ENCODE results near the gene AFF1. TPM values are rescaled to one million over a fixed set of nuclear protein-coding genes. Genes with fewer than 3 reads are reported as not detected.

AFF1 gene
- polyA plus RNA-seq, 6 donors from 2014 or later = 33.1 to 72.0 (median 55.4) TPM

DNA sequence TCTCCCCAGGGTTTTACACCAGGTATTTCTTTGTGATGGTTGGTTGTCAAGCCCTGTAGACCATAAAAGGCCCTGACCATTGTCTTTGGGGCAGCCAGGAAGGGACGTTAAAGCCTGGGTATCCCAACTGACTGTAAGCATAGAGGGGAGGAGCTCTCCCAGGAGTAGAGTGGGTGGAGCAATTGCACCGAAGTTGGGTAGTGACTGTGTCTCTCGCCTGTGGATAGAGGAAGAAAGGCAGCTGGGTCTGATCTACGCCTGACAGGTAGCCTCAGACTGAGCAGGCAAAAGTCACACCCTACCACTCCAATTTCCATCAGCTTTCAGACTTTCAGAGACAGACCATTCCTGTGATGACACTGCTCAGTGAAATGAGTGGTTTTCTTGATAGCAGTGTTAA is 162.3 kb downstream of the AFF1 start:
- DNase-seq (no peak), ATAC-seq (ENCODE audit: low read depth in 2 of 2) (no peak)
- no peaks in the 10 kb centered on the region for H3K9me3 Mint-ChIP-seq
- peaks cover 16 to 24% (median 20%) of the 10 kb centered on the region in 3 donors for H3K4me1 Mint-ChIP-seq
- peaks cover 9% of the 10 kb centered on the region in 2 donors for H3K36me3 Mint-ChIP-seq
- no peak overlapping the region for H3K4me3 Mint-ChIP-seq
- no peaks in the 10 kb centered on the region for H3K27me3 Mint-ChIP-seq
- H3K27ac Mint-ChIP-seq = peak overlapping the region in 2 of 6 donors; percentile 32 to 54

DNA sequence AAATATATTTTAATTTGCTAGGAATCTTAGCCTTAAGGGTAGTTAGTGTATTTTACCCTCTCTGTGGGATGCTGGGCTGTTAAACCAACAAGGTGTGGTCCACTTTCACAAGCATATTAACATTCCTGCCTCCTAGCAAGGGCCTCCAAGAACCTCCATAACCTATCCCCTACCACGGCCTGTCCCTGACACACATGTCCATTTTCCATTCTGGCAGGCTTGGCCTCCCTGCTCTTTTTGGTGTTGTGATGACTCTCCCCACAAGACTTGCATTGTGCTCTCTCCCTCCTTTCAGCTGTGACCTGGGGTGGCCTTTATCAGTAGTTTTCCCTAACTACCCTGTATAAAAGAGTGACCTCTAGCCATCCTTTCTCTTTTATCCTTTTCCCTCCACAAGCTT is 165.4 kb downstream of the AFF1 start:
- peaks cover 9% of the 10 kb centered on the region in 2 donors for H3K36me3 Mint-ChIP-seq
- H3K27me3 Mint-ChIP-seq = no peaks in the 10 kb centered on the region
- H3K4me3 Mint-ChIP-seq = no peak overlapping the region
- no peak for DNase-seq
- H3K4me1 Mint-ChIP-seq = peaks cover 4 to 12% (median 9%) of the 10 kb centered on the region in 3 donors
- no peaks in the 10 kb centered on the region for H3K9me3 Mint-ChIP-seq
- ATAC-seq (ENCODE audit: low read depth in 2 of 2) = no peak
- H3K27ac Mint-ChIP-seq = peak overlapping the region in 2 of 6 donors; percentile 11 to 78

DNA sequence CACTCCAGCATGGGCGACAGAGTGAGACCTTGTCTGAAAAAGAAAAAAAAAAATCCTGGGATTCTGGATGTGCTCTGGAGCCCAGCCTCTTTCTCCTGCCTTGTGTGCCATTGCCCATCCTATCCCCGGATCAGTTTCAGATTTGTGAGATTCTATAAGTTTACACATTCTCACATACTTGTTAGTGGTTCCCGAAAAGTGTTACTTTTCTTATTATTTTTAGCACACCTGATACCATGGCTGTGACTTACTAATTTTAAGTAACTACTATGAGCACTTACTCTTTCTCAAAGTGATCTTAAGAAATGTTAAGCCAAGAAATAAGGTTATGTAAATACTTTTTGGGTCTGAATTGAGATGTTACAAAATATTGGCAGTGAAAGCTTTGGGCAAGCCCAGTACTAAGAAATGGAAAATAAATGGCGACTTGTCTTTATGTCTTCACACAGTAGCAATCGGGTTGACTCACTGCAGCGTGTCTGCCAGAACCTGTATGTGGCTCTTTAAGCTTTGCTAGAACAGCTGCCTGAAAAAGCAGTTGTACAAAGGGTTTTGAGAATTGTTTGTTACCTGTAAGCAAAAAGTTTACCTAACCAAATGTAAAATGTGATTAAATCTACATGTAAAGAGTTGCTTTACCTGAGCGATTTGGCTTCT is 166.9 kb downstream of the AFF1 start:
- Mint-ChIP-seq H3K4me1 (peaks cover 4 to 12% (median 9%) of the 10 kb centered on the region in 3 donors), H3K9me3 (no peaks in the 10 kb centered on the region), H3K27me3 (no peaks in the 10 kb centered on the region), H3K36me3 (peaks cover 6 to 12% of the 10 kb centered on the region in 2 donors), H3K27ac (peak overlapping the region in 1 of 6 donors; percentile 88), H3K4me3 (no peak overlapping the region)
- no peak for DNase-seq
- ATAC-seq (ENCODE audit: low read depth in 2 of 2) = no peak

DNA sequence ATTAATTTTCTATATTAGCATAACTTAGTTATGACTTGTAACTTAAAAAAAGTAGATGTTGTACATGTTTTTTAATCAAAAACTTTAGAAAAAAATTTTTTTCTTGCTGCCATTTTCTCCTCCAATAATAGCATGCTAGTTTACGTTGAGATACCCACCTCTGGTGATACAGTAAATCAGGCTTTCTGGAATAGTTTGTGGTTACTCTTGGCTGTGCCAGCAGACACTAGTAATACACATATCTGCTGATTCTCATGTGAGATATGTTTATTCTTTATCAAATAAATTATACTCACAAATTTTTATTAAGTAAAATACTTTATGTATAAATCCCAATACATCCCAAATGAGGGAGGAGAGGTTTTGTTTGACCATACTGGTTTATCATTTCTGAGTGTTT is 168.3 kb downstream of the AFF1 start:
- no peaks in the 10 kb centered on the region for H3K27me3 Mint-ChIP-seq
- peaks cover 4 to 12% (median 9%) of the 10 kb centered on the region in 3 donors for H3K4me1 Mint-ChIP-seq
- no peaks in the 10 kb centered on the region for H3K9me3 Mint-ChIP-seq
- H3K36me3 Mint-ChIP-seq = peaks cover 5 to 17% of the 10 kb centered on the region in 2 donors
- H3K4me3 Mint-ChIP-seq = no peak overlapping the region
- DNase-seq (no peak), ATAC-seq (ENCODE audit: low read depth in 2 of 2) (no peak)
- H3K27ac Mint-ChIP-seq = peak overlapping the region in 1 of 6 donors; percentile 51

GRCh38 chr4:87103691-87104187 is 168.9 kb downstream of the AFF1 start:
- no peak for ATAC-seq (ENCODE audit: low read depth in 2 of 2)
- Mint-ChIP-seq H3K27ac (peak overlapping the region in 2 of 6 donors; percentile 10 to 51), H3K4me1 (peaks cover 4 to 12% (median 9%) of the 10 kb centered on the region in 3 donors), H3K9me3 (no peaks in the 10 kb centered on the region), H3K27me3 (no peaks in the 10 kb centered on the region), H3K36me3 (peaks cover 5 to 17% of the 10 kb centered on the region in 2 donors), H3K4me3 (no peak overlapping the region)
- DNase-seq = no peak

DNA sequence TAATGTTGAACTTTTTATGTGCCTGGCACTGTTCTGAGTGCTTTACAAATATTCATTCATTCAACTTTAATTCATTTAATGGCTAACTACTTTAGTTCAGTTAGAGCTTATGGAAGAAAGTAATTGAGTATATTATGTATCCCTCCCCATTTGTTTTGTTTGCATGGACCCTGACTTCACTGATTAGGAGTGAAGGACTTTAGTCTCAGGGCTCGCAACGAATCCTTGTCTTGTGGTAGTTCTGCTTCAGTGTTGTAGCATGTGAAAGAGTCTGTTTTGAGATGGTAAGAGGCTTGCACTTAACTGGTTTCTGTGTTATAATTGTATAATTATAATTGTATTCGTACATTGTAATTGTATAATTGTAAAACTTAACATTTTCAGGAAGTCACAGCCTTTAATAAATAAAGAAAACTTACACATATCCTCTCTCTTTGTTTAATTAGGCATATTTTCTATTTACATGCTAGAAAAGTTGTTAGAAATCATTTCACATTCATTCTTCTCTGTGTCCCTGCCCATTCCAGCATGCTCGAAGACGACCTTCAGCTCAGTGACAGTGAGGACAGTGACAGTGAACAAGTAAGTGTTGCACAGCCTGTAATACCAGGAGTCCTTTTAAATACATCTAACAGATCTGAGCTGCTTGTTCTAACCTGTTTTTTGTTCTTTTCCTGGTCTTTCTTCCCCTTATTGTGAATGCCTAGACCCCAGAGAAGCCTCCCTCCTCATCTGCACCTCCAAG is 170.5 kb downstream of the AFF1 start:
- Mint-ChIP-seq H3K4me1 (peaks cover 4 to 11% (median 7%) of the 10 kb centered on the region in 3 donors), H3K27ac (no peak overlapping the region), H3K9me3 (no peaks in the 10 kb centered on the region), H3K27me3 (no peaks in the 10 kb centered on the region), H3K36me3 (peaks cover 5 to 17% of the 10 kb centered on the region in 2 donors), H3K4me3 (no peak overlapping the region)
- DNase-seq (no peak), ATAC-seq (ENCODE audit: low read depth in 2 of 2) (no peak)

- Mint-ChIP-seq H3K27me3 (no peaks in the 10 kb centered on the region), H3K27ac (peak overlapping the region in 1 of 6 donors; percentile 75), H3K4me1 (peaks cover 4% of the 10 kb centered on the region in 3 donors), H3K9me3 (no peaks in the 10 kb centered on the region), H3K4me3 (no peak overlapping the region), H3K36me3 (peaks cover 7 to 10% of the 10 kb centered on the region in 2 donors)
- DNase-seq = no peak
- no peak for ATAC-seq (ENCODE audit: low read depth in 2 of 2)
These were observed 173.3 kb downstream of the AFF1 start for GRCh38 chr4:87108142-87108546.

GRCh38 chr4:87109121-87109520 is 174.3 kb downstream of the AFF1 start:
- H3K4me3 Mint-ChIP-seq = no peak overlapping the region
- H3K9me3 Mint-ChIP-seq = no peaks in the 10 kb centered on the region
- H3K36me3 Mint-ChIP-seq = peaks cover 7 to 10% of the 10 kb centered on the region in 2 donors
- ATAC-seq (ENCODE audit: low read depth in 2 of 2) (no peak), DNase-seq (no peak)
- no peaks in the 10 kb centered on the region for H3K27me3 Mint-ChIP-seq
- no peak overlapping the region for H3K27ac Mint-ChIP-seq
- H3K4me1 Mint-ChIP-seq = no peaks in the 10 kb centered on the region

GRCh38 chr4:87109945-87110344 is 175.1 kb downstream of the AFF1 start:
- DNase-seq (no peak), ATAC-seq (ENCODE audit: low read depth in 2 of 2) (no peak)
- Mint-ChIP-seq H3K9me3 (no peaks in the 10 kb centered on the region), H3K27me3 (no peaks in the 10 kb centered on the region), H3K4me3 (no peak overlapping the region), H3K27ac (peak overlapping the region in 1 of 6 donors; percentile 6), H3K36me3 (peaks cover 7 to 10% of the 10 kb centered on the region in 2 donors), H3K4me1 (no peaks in the 10 kb centered on the region)

GRCh38 chr4:87112063-87112462 is 177.3 kb downstream of the AFF1 start:
- Mint-ChIP-seq H3K4me1 (no peaks in the 10 kb centered on the region), H3K9me3 (no peaks in the 10 kb centered on the region), H3K36me3 (peaks cover under 1 to 17% of the 10 kb centered on the region in 2 donors), H3K27ac (no peak overlapping the region), H3K27me3 (no peaks in the 10 kb centered on the region), H3K4me3 (no peak overlapping the region)
- ATAC-seq (ENCODE audit: low read depth in 2 of 2) (no peak), DNase-seq (no peak)

DNA sequence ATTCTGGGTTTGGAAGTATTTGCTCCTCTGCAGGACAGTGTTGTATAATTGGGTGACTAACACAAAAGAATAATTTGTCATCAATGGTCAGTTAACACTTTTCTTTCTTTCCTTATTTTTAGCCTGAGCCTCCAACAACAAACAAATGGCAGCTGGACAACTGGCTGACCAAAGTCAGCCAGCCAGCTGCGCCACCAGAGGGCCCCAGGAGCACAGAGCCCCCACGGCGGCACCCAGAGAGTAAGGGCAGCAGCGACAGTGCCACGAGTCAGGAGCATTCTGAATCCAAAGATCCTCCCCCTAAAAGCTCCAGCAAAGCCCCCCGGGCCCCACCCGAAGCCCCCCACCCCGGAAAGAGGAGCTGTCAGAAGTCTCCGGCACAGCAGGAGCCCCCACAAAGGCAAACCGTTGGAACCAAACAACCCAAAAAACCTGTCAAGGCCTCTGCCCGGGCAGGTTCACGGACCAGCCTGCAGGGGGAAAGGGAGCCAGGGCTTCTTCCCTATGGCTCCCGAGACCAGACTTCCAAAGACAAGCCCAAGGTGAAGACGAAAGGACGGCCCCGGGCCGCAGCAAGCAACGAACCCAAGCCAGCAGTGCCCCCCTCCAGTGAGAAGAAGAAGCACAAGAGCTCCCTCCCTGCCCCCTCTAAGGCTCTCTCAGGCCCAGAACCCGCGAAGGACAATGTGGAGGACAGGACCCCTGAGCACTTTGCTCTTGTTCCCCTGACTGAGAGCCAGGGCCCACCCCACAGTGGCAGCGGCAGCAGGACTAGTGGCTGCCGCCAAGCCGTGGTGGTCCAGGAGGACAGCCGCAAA is 179.6 kb downstream of the AFF1 start:
- ATAC-seq (ENCODE audit: low read depth in 2 of 2) (no peak), DNase-seq (no peak)
- Mint-ChIP-seq H3K9me3 (no peaks in the 10 kb centered on the region), H3K4me3 (no peak overlapping the region), H3K27me3 (no peaks in the 10 kb centered on the region), H3K4me1 (no peaks in the 10 kb centered on the region), H3K27ac (peak overlapping the region in 1 of 6 donors; percentile 65), H3K36me3 (peaks cover 0 to 27% of the 10 kb centered on the region in 2 donors)

GRCh38 chr4:87116231-87116630 is 181.4 kb downstream of the AFF1 start:
- Mint-ChIP-seq H3K36me3 (peaks cover 11 to 41% of the 10 kb centered on the region in 2 donors), H3K4me3 (no peak overlapping the region), H3K27ac (no peak overlapping the region), H3K9me3 (no peaks in the 10 kb centered on the region), H3K27me3 (no peaks in the 10 kb centered on the region), H3K4me1 (peaks cover 5 to 14% (median 12%) of the 10 kb centered on the region in 3 donors)
- ATAC-seq (ENCODE audit: low read depth in 2 of 2) = no peak
- DNase-seq = no peak

DNA sequence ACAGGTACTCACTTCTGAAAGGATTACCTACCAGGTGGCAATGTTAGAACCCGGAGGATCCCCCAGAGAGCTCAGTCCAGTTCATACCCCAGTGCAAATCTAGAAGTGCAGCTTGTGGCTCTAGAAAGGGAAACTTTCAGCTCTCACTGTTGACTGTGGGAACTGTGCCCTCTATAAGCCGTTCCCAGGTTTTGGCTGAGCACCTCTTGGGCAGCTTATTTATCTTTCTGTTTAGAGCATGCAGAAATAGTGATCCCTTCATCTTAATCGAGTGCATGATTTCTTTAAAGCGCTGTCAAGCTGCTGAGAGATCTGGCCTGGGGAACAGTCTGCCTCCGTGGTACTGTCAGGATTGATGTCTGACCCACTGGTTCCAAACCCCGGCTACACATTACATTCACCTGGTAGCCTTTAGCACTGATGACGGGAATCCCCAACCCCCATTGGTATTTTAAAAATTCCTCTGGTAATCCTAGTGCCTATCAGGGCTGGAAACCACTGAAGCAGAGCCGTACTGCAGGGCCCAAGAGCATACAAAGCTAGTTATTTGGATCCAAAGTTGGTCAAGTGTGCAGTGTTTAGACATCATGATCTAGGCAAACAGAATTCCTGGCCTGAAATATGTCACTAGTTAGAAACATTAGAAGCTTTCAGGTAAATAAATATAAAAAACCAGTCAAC is 182.4 kb downstream of the AFF1 start:
- H3K9me3 Mint-ChIP-seq = no peaks in the 10 kb centered on the region
- H3K4me1 Mint-ChIP-seq = peaks cover 13 to 22% (median 18%) of the 10 kb centered on the region in 3 donors
- H3K27me3 Mint-ChIP-seq = no peaks in the 10 kb centered on the region
- peak overlapping the region in 2 of 6 donors; percentile 24 to 33 for H3K27ac Mint-ChIP-seq
- no peak for ATAC-seq (ENCODE audit: low read depth in 2 of 2)
- H3K36me3 Mint-ChIP-seq = peaks cover 11 to 42% of the 10 kb centered on the region in 2 donors
- no peak overlapping the region for H3K4me3 Mint-ChIP-seq
- no peak for DNase-seq
